Fibroblast of pulmonary artery (primary cell): ENCODE measurements around the gene POU2F3.

Experiments used
- DNase-seq: peaks from one replicate; pipeline ENCODE4 v3.0.0-alpha.2; 2010; ENCODE audit warnings: low read depth
- H3K4me3 ChIP-seq: replicated peaks from 2 replicates; pipeline ENCODE4 v1.5.1; 2011; ENCODE audit warnings: low read depth, mild to moderate bottlenecking, control low read depth, low read length, moderate library complexity
- CTCF ChIP-seq: IDR thresholded peaks from 2 replicates; pipeline ENCODE4 v1.5.1; 2011; ENCODE audit warnings: mild to moderate bottlenecking, control low read depth, low read length, inconsistent platforms; ENCODE audit errors: missing control alignments

Gene POU2F3

DNA sequence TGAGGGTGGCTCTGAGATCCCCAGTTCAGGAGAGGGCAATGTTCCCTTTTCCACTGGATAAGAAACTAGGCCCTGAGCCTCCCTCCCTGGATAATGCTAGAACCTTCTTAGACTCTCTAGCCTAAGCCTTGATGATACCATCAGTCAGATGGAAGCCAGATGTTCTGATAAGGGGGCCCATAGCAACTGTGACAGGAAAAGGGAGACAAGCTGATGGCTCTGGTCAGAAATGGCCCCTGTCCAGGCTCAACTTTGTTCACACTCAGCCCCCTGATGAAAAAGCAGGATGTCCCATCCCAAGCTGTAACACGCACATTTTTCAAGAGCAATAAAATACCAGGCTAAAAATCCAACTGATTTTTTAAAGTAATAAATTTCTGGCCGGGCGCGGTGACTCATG lies 36.3 kb upstream of the POU2F3 start:
- no peak for DNase-seq
- H3K4me3 ChIP-seq: no peak overlapping the region
- TF ChIP-seq CTCF: no peak

DNA sequence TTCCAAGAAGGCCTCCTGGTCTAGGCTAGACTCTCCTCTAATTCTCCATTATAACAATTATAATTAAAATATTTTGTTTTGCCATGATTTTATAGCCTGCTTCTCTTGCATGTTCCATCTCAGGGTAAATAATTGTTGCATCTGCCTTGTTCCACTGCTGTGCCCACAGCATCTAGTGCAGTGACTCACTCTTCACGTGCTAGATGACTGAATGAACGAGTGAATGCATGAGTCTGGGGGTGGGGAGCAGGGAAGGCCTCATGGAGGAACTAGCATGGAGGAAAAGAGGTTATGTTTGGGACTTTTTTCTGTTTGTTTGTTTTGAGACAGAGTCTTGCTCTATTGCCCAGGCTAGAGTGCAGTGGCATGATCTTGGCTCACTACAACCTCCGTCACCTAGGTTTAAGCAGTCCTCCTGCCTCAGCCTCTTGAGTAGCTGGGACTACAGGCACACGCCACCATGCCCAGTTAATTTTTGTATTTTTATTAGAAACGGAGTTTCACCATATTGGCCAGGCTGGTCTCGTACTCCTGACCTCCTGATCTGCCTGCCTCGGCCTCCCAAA lies 34.3 kb upstream of the POU2F3 start:
- TF ChIP-seq CTCF: no peak
- no peak overlapping the region for H3K4me3 ChIP-seq
- peak; percentile 66 for DNase-seq

DNA sequence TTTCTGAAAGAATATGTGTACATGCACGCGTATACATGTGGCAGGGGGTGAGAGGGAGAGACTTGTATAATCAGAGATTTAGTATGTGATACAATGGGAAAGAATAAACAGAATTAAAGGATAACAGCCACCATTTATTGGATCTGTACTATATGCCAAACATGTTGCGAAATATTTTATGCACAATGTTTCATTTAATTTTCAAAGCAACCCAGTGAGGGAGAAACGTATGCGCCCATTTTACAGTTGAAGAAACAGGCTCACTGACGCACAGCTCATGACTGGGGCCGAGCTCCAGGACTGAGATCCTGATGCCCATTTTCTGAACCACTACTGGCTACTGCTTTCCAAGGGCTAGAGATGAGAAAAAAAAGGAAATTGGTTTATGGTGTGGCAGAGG lies 32.4 kb upstream of the POU2F3 start:
- TF ChIP-seq CTCF: no peak
- DNase-seq: no peak
- H3K4me3 ChIP-seq: no peak overlapping the region

DNA sequence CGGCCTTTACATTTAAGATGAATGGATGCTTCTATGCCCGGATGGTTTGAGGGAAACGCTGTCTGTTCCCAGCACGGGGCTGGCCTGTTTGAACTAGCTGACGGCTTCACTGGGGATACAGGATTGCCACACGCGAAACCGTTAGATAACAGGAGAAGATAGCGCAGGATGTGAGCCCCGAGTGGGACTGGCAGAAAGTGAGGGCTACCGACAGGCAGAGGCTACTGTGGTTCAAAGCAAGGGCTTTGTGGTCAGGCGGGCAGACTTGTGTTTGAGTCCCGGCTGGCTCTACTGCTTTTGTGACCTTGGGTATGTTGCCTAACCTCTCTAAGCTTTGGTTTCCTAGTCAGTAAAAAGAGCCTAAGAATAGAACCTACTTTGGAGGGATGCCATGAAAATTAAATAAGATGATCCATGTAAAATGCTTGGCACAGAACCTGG lies 31.9 kb upstream of the POU2F3 start:
- DNase-seq: peak; percentile 54
- TF ChIP-seq CTCF: no peak
- no peak overlapping the region for H3K4me3 ChIP-seq

GRCh38 chr11:120208777-120209176 lies 31.2 kb upstream of the POU2F3 start:
- TF ChIP-seq CTCF: no peak
- H3K4me3 ChIP-seq: no peak overlapping the region
- DNase-seq: peak; percentile 77

DNA sequence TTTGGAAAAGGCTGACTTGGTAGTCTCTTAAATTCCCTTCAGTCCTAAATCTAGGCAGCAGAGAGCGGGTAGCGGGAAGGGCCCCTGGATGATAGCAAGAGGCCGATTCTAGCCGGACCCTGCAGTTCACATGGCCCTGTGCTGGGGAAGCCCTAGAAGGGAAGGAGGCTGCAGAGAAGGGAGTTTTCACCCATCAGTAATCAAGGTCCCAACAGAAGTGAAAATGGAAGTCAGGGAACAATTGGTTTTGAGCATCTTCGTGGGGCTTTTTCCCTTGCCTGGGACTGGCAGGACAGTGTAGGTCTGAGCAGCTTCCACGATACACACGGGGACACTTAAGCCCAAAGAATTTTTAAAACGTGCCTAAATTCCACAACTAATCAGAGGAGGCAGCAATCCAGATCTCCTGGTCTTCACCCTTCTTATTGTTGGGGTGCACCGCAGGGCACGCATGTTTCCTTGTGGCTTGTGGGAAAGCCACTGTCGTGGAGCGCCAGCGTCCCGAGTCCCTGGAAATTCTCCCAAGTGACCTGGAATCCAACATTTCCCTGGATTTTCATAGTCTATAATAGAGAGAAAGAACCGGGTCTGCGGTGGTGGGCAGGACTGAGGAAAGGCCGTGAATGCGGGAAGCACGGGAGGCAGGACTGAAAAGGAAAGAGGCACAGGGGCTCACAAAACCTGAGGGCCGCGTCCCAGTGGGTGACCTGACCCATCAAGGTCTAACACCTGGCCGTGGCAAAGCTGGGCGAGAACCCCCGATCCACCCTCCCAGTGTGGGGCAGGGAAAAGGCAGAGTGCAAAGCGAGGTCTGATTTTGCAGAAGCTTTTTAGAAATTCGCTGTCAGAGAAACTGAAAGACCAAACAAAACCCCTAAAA lies 30.0 kb upstream of the POU2F3 start:
- peak overlapping the region; percentile 74 for H3K4me3 ChIP-seq
- no peak for DNase-seq
- no peak for TF ChIP-seq CTCF
